Measurements from ENCODE around the gene POU5F1. TPM values are rescaled to one million over a fixed set of nuclear protein-coding genes. Genes with fewer than 3 reads are reported as not detected.

POU5F1 gene
- total RNA-seq, 1 donor from 2014 or later = 0.69 TPM

- intact Hi-C loops (cut with micrococcal nuclease) = no loop called here
- H3K4me1 ChIP-seq = peaks cover 31% of the 10 kb centered on the region
- H3K27ac ChIP-seq (replicated peaks) = peak within 1 kb of the TSS; percentile 79
- H3K36me3 ChIP-seq = peaks cover 19% of the 10 kb centered on the region
- H3K27me3 ChIP-seq (ENCODE audit: low read depth) = no peaks in the 10 kb centered on the region
- H3K4me3 ChIP-seq = peak within 1 kb of the TSS; percentile 73
- TF ChIP-seq CTCF (IDR thresholded peaks at IDR 0.05; ENCODE audit: borderline replicate concordance) = no peak
- no peaks in the 10 kb centered on the region for H3K9me3 ChIP-seq (replicated peaks)
- DNase-seq = no peak
Measured at GRCh38 chr6:31157513-31158139, 12.9 kb downstream of the POU5F1 start, which contains the start of gene CCHCR1. TSS of gene CCHCR1 (minus strand) at chr6:31157802. CDS start at chr6:31157600, 202 bp downstream.

GRCh38 chr6:31156641-31157040 is 13.8 kb downstream of the POU5F1 start:
- Histone ChIP-seq H3K9me3 (replicated peaks) (no peaks in the 10 kb centered on the region), H3K27me3 (ENCODE audit: low read depth) (no peaks in the 10 kb centered on the region), H3K4me3 (no peak overlapping the region), H3K27ac (replicated peaks) (no peak overlapping the region), H3K36me3 (peaks cover 19% of the 10 kb centered on the region), H3K4me1 (peaks cover 31% of the 10 kb centered on the region)
- no peak for TF ChIP-seq CTCF (IDR thresholded peaks at IDR 0.05; ENCODE audit: borderline replicate concordance)
- DNase-seq = no peak
- intact Hi-C loops (cut with micrococcal nuclease) = no loop called here

- Histone ChIP-seq H3K27me3 (ENCODE audit: low read depth) (no peaks in the 10 kb centered on the region), H3K4me1 (peaks cover 25% of the 10 kb centered on the region), H3K27ac (replicated peaks) (no peak overlapping the region), H3K36me3 (peaks cover 36% of the 10 kb centered on the region), H3K9me3 (replicated peaks) (no peaks in the 10 kb centered on the region), H3K4me3 (no peak overlapping the region)
- intact Hi-C loops (cut with micrococcal nuclease) = no loop called here
- no peak for TF ChIP-seq CTCF (IDR thresholded peaks at IDR 0.05; ENCODE audit: borderline replicate concordance)
- DNase-seq = no peak
Measured at GRCh38 chr6:31154436-31154835, 16.0 kb downstream of the POU5F1 start.

GRCh38 chr6:31152781-31153180 is 17.7 kb downstream of the POU5F1 start:
- Histone ChIP-seq H3K4me3 (no peak overlapping the region), H3K36me3 (peaks cover 36% of the 10 kb centered on the region), H3K27me3 (ENCODE audit: low read depth) (no peaks in the 10 kb centered on the region), H3K4me1 (peaks cover 12% of the 10 kb centered on the region), H3K9me3 (replicated peaks) (no peaks in the 10 kb centered on the region), H3K27ac (replicated peaks) (no peak overlapping the region)
- no peak for DNase-seq
- TF ChIP-seq CTCF (IDR thresholded peaks at IDR 0.05; ENCODE audit: borderline replicate concordance) = no peak
- intact Hi-C loops (cut with micrococcal nuclease) = no loop called here

- Histone ChIP-seq H3K4me1 (no peaks in the 10 kb centered on the region), H3K36me3 (peaks cover 29% of the 10 kb centered on the region), H3K27me3 (ENCODE audit: low read depth) (no peaks in the 10 kb centered on the region), H3K9me3 (replicated peaks) (no peaks in the 10 kb centered on the region), H3K27ac (replicated peaks) (no peak overlapping the region), H3K4me3 (no peak overlapping the region)
- intact Hi-C loops (cut with micrococcal nuclease) = no loop called here
- TF ChIP-seq CTCF (IDR thresholded peaks at IDR 0.05; ENCODE audit: borderline replicate concordance) = no peak
- DNase-seq = no peak
Measured at GRCh38 chr6:31149827-31150447, 20.5 kb downstream of the POU5F1 start.
